ENCODE data around the gene FAM200A.
"Not testable (repeated sequence)": the region's sequence is repeated elsewhere in the genome, so short reads cannot be mapped to it uniquely, and the experiment has no call there.

Gene FAM200A

DNA sequence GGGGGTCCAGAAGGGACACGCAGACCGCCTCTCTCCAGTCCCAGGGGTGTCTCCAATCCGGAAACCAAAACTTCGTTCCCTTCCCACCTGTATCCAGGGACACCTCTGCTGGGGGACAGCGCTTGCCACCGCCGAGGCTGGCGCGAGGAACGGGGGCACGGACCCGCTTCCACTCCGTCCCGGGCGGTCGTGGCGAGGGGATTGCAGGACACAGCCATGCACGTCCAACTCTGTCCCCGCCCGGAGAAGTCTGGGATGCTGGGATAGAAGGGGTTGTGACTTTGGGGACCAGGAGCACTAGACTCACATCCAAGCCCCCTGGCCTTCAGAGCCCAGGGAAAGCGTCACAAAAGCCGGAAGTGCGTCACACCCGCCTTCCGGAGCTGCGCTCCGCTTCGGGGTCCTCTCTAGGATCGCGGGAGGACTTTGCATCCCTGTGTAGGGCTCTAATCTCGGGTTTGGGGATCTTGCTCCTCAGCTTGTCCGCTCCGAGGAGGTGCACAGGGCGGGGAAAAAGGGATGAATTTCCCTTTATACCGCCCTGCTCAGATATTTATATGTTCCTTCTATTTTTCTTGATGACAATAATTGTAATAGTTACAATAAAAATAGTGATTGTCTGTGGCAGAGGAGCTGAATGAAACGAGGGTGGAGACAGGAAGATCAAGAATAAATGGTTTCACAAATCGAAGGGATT lies at the start of gene FAM200A:
FAM200A (minus strand) TSS at position 348 of the 697 bp plus-strand sequence. CDS start 3,707 bp downstream, outside the sequence.
- DNase-seq: peak; percentile 51

DNA sequence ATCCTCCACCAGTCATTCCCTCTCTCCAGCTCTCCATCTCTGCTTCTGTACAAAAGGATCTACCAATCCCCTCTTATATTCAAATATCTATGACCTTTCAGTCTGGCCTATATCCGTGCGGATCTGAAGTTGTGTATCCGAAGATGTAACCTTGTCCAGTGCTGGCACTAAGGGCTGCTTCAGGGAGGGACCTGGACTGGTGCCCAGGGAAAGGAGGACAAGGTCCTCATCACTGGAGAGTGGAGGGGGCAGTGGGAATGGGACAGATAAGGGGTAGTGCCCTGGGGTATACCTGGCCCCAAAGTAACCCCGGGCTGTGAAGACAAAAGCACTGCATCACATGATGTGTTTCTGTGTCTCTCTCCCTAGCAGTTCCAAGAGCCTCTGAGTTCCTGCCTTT lies 47.9 kb upstream of the FAM200A start:
- no peak for DNase-seq

DNA sequence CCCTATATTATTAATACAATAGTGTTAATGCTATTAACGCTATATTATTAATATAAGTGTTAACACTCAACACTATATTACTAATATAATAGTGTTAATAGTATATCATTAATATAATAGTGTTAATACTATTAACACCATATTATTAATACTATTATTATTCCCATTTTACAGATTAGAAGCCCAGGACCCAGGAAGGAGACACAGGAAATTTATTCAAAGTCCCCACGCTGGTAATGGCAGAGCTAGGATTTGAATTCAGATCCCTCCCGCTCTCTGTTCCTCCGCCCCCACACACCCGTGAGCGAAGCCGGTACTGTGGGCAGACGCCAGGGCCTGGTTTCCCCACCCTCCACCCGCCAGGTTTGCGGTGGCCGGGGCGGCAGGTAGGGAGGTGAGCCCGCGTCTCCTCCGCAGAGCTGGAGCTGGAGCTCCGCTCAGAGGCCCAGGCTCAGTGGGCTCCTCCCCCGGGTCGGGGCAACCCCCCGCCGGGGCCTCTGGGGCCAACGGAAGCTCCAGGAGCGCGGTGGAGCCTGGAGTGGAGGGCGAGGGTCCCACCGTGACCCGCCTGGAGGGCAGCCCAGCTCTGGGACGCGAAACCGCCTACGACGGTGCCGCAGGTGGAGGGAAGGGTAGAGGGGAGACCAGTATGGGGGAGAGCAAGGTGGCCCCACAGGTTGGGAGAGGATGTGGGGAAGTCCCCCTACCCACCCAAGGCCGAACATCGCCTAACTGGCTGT lies 46.0 kb upstream of the FAM200A start, which contains the start of gene TMEM225B:
TMEM225B (plus strand) TSS at position 506 of the 740 bp plus-strand sequence. CDS start 6,122 bp downstream, outside the sequence.
- DNase-seq: no peak

DNA sequence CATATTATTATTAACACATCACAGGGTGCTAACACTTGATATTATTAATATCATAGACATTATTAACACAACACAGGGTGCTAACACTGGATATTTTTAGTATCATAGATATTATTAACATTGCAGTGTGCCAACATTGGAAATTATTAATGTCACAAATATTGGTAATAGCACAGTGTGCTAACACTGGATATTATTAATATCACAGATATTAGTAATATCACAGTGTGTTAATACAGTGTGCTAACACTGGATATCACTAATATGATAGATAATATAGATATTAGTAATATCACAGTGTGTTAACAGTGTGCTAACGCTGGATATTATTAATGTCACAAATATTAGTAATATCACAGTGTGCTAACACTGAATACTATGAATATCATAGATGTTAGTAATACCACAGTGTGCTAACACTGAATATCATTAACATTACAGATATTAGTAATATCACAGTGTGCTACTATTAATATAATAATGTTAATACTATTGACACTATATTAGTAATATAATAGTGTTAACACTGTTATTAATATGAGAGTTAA lies 44.6 kb upstream of the FAM200A start:
- DNase-seq: no peak

DNA sequence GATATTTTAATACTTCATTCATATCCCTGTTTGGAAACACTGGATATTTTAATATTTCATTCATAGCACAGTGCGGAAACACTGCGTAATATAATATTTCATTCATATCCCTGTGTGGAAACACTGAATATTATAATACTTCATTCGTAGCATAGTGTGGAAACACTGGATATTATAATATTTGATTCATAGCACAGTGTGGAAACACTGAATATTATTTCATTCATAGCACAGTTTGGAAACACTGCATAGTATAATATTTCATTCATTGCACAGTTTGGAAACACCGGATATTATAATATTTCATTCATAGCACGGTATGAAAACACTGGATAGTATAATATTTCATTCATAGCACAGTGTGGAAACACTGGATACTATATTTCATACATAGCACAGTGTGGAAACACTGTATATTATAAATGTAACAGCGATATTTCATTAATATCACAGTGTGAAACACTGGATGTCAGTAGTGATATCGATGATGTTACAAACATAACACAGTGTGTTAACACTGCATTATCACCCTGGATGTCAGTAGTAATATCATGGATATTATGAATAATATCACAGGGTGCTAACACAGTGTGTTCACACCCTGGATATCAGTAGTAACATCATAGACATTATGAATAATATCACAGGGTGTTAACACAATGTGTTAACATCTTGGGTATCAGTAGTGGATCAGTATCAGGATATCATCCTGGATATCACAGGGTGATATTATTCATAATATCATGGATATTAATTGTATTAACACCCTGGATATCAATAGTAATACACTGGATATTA lies 43.2 kb upstream of the FAM200A start:
- DNase-seq: no peak

DNA sequence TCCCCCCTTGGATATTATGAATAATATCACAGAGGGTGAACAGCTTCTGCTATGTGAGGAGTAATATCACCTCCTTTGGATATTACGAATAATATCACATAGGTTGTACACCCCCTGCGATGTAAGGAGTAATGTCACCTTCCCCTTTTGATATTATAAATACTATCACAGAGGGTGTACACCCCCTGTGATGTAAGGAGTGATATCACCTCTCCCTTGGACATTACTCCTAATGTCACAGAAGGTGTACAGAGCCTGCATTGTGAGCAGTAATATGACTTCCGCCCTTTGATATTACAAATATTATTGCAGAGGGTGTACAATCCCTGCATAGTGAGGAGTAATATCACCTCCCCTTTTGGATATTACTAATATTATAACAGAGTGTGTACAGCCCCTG lies 37.0 kb upstream of the FAM200A start:
- no peak for DNase-seq

DNA sequence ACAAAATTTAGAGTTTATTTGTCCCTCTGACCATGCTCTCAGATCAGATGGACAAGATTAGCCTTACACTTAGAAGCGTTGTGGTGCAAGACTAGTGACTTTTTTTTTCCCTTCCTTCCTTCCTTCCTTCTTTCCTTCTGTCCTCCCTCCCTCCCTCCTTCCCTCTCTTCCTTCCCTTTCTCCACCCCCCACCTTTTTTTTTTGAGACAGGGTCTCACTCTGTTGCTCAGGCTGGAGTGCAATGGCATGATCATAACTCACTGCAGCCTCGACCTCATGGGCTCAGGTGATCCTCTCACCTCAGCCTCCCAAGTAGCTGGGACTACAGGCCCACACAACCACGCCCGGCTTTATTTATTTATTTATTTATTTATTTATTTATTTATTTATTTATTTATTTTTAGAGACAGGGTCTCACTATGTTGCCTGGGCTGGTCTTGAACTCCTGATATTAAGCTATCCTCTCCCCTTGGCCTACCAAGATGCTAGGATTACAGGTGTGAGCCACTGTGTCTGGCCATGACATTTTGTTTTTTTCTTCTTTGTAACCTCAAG lies 28.9 kb upstream of the FAM200A start:
- not testable (repeated sequence) for DNase-seq

DNA sequence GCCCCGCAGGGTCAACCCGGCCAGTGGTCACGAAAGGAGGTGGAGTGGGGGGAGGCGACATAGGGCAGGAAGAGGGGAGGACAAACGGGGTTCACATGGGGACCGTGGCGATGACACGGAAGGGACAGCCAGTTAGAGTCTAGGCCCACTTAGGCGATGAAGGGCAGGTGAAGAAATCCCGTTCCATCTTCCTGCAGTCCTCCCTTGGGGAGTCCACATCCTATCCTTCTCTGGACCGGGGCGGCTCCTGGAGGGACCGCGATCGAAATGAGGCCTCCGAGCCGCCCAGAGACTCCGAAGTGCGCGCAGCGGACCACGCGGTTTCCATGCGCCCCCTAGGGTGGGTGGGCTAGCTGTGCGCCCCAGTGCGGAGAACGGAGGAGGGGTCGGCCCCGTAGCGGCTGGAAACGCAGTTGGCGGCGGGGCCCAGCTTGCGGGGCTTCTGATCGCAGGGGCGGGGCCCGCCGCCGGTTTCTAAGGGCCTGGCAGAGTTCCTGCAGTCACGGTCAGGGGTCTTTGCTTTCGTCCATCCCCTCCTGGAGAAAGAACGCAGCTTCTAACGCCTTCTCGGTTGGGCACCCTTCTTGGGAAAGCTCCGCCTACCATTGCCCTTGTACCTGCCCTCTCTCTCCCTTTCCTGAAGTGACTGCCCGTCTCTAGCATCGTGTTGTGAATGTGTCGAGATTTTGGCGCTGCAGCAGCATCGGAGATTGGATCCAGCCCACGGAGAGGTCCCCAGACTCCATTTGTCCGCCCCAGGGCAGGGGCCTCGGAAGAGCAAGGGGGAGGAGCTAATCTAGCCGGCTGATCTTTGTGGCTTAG lies 28.3 kb upstream of the FAM200A start:
- peak; percentile 41 for DNase-seq

DNA sequence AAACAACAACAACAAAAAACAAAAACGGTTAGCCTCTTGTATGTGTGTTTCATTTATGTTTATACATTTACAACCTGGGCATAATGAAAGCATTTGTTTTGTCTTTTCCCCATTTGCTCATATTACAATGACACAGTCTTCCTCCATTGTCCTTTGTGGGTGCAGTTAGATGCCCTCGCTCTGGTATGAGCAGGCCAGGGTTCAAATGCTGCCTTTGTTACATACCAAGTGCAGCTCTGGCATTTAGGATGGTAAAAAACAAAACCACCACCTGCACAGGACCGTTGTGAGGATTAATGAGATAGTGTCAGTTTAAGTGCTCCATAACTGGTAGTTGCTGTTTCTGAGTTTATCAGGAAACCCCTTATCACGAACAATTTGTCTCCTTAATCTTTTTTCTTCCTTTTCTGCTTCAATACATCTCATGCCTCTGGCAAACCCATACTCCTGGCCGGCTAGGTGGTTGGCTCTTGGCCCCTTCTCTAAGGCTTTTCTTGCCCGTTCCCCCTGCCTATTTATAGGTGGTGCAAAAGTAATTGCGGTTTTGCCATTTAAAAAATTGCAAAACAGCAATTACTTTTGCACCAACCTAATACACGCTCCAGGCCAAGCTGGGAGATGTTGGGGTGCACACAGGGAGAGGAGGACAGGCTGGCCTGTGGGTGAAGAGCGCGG lies 27.5 kb upstream of the FAM200A start:
- DNase-seq: no peak

DNA sequence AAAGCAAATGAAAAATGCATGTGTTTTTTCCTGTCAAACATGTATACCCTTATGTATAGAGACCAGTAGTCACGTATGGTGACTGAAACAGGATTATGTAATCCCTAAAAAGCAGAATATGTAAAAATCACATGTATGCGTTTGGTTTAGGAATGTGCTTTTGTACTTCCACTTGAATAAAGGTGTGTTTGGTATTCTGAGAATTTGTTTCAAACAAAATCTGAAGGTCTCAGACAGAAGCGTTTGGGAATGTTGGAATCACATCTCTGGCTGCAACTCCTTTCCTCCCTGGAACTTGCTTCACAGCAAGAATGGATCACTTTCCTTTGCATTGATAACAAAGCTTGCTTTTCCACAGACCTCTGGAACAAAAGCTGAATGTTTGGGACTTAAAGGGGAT lies 24.3 kb upstream of the FAM200A start:
- DNase-seq: no peak

DNA sequence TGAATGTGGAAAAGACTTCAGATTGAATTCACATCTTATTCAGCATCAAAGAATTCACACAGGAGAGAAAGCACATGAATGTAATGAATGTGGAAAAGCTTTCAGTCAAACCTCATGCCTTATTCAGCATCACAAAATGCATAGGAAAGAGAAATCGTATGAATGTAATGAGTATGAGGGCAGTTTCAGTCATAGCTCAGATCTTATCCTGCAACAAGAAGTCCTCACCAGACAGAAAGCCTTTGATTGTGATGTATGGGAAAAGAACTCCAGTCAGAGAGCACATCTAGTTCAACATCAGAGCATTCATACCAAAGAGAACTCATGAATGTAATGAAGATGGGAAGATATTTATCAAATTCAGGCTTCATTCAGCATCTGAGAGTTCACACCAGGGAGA lies 21.3 kb upstream of the FAM200A start:
- DNase-seq: no peak

DNA sequence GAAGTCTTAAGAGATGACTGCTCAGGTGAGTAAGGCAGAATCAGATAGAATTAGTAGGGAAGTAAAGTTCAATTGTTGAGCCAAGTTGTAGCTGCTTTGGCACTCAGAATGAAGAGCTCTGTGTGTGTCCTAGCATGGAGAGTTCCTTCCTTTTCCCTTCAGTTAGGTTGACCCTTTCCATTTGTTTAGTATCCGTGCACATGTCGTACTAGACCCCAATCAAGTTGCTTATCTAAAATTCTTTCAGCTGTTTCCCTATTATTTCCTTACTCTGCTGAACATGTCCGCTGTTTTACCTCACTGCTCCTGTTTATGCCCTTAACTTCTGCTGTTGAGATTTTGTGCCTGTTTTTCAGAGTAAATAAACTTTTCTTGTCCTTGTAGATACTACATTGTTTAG lies 19.9 kb upstream of the FAM200A start:
- DNase-seq: no peak

DNA sequence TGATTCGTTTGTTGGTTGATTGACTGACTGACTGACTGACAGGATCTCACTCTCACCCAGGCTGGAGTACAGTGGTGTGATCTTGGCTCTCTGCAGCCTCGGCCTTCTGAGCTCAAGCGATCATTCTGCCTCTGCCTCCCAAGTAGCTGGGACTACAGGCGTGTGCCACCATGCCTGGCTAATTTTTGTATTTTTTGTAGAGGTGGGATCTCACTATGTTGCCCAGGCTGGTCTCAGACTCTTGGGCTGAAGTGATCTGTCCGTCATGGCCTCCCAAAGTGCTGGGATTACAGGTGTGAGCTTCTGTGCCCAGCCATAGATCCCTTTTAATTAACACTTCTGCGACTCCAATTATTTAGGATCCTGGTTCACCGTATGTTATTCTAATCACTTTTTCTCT lies 16.9 kb upstream of the FAM200A start:
- not testable (repeated sequence) for DNase-seq

DNA sequence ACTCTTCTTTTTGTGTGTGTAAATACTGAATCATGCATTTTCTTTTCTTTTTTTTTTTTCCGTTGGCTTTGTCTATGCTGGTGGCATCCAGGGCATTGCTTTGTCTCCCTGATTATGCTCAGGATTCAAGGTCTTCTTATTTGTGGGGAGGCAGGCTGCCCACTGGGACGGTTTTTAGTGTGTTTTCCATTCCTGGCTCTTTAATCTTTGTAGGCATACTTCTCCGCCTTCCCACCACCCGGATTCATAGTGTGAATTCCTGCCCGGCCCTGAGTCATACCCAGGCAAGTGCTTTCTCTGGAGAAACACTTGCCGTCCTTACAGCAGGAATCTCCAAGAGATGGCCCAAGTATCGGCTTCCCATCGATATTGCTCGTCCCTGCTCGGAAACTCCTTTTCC lies 11.7 kb upstream of the FAM200A start:
- DNase-seq: no peak

DNA sequence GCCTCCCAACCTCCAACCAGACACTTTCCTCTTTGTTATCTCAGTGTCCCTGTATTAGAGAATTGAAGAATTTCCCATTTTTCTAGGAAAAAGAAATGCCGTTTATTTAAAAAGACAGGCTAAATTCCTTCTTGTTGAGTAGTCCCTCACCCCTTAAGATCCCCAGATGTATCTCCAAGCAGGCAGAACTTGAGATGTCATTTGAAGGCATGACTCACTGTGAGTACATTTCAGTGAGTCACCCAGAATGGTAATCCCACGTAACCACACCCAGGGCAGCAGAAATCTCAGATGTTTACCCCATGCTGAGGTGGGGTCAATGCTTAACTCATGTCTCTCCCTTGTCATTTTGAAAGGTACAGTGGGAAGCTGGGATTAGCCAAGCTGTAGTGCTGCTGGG lies 10.9 kb upstream of the FAM200A start:
- DNase-seq: no peak

DNA sequence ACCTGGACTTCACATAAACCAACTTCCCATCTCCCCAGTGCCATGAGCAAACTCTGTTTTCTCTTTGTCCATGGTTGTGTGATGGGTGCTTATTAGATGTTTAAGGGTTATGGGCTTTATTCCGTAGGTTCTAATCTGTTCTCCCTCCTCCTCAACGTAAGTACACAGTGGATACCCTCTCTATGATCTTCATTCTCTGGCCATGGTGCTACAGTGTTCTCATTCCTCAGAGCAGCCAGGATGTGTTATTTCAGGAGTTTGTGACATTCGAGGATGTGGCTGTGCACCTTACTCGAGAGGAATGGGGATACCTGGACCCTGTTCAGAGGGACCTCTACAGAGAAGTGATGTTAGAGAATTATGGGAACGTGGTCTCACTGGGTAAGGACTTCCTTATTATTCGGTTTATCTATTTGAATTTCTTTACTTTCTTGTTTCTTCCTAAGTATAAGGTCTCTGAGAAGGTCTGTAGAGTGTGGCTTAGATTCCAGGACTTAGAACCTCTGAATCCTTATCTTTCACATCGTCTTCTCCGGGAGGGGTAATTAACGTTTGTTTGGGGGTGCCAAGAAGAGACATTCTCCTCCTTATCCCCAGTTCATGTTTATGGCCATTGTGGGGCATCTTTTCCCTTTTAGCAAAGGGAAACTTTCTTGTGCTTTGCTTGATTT lies 10.3 kb upstream of the FAM200A start:
- no peak for DNase-seq

DNA sequence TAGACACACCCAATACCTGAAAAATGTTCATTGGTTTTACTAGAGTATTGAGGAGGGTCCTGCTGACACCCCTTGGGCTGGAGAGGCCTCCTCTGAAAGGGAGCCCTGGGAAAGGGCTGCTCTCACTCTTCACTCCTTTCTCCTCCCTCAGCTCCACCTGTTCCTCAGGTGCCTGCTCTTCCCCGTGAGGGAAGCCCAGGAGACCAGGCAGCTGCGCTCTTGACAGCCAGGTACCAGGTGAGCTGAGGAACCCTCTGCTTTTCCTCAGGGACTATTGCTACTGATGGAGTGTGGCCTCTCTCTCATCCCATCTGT lies 9.8 kb upstream of the FAM200A start:
- no peak for DNase-seq

DNA sequence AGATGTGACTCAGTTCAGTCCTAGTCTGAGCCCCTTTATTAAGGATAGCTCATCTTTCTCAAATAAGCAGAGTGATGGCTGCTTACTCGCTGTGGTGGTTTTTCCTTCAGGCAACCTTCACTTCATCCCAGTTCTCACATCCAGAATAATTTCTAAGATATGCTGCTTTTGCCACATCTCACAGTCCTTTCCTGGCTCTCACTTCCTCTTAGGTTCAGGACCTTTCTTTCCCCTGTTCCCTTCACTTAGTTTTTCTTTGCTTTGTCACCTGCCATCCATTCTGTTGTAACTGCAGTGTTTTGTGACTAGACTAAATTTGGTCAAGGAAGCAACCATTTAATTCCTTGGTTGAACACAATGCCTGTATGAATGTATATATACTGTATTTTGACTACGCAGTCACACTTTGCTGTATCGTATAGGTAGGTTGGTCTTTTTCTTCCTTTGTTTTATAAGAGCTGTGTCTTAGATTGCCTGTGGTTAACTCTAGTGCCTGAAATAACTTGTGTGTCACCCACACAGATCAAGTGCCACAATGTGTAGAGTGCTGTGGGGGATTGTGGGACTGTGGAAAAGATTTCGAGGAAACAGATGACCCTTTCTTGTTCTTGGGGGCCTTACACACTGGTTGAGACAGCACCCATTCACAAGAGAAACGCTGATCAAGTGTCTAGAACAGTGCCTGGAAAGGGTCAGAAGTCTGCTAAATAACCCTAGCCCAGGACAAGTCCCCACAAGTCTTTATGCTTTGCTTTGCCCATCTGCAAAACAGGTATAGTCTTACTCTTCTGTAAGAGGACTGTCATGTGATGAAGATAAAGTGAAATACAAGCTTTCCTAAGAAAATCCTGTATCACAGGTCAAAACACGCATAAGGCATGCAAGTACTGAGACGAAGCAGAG lies 9.2 kb upstream of the FAM200A start:
- DNase-seq: no peak

DNA sequence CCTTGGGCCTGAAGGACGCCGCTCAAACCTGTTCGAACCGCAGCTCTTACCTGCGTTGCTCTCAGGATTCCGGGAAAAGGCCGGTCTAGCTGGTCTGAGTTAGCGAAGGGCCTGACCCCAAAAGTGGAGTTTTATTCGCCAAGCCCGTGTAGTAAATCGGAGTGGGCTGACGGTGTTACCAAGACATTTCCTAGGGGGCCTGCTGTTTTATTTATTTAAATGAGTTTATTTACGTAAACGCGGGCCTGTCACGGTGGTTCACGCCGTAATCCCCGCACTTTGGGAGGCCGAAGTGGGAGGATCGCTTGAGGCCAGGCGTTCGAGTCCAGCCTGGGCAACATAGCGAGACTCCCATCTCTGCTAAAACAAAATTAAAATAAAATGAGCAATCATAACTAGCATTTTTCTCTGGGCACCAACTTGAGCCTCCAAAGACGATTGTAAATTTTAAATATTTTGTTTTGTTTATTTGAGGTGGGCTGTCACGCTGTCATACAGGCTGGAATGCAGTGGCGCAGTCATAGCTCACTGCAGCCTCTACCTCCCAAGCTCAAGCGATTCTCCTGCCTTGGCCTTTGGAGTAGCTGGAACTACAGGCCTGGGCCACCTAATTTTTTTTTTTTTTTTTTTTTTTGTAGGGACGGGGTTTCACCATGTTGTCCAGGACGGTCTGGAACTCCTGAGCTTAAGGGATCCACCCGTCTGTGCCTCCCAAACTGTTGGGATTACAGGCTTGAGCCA lies 7.4 kb upstream of the FAM200A start:
- no peak for DNase-seq
